Pulmonary artery endothelial cell (primary cell): ENCODE measurements around the gene LYRM2. TPM values are rescaled to one million over a fixed set of nuclear protein-coding genes. Genes with fewer than 3 reads are reported as not detected.
"Not testable (repeated sequence)": the region's sequence is repeated elsewhere in the genome, so short reads cannot be mapped to it uniquely, and the experiment has no call there.

Source experiments
- DNase-seq: peaks from one replicate; pipeline ENCODE4 v3.0.0-alpha.2; 2011; ENCODE audit warnings: low read depth, low spot score
- total RNA-seq: library from RNA; depleted of rRNA; stranded (reverse); fragments of >200 nt; gene quantifications from 2 replicates; pipeline ENCODE4 v1.2.3, GENCODE V29; 2014

LYRM2 gene
- total RNA-seq, 1 donor from 2014 or later = 16.2 TPM

DNA sequence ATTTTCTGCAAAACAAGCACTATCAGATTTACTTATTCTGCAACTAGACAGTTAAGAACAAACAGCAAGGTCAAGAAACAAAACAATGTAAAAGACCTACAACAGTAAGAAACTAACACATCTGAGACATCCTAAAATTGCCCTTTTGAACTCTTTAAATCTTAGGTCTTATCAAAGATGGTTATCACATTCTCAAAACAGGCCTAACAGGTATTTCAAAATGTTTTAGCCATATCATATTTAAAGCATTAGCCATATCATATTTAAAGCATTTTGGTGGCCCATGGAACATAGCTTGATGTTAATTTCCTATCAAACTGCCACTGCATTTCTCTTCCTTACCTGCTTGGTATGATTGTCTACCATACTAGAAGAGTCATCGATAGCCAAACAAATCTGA is 11.1 kb upstream of the LYRM2 start:
- no peak for DNase-seq

DNA sequence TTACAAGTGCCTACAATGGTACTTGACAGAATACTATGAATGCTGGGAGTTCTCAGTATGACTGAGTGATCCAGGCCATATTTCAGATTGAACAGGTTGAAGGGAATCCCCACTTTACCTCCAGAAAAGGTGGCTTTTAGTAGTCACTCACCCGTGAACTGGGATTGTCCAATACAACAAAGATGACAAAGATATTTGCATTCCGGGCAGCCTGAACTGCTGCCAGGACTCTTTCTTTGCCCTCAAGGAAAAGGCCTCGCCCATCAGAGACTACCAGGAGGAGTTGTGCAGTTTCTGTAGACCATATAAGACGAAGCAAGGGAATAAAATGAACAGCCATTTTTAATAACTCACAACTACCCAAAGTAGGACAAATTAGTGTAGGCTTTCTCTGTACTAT is 6.3 kb upstream of the LYRM2 start:
- no peak for DNase-seq

DNA sequence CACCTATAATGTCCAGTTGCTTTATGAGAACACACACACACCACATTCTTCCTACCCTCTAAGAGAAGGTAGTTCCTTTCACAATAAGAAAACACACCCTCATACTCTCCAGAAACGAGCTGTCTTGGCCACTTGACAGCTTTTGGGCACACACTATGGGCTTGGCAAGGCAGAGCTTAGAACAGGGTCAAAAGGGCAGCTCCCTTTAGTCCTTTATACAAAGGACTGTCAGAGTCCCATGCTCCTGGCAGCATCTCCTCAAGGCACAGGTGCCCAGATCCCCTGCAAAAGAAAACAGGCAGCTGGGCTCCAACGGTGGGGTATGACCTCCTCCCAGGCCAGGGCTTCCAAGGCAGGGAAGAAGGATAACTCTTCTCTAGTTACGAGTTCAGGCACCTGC is 4.9 kb upstream of the LYRM2 start:
- no peak for DNase-seq

DNA sequence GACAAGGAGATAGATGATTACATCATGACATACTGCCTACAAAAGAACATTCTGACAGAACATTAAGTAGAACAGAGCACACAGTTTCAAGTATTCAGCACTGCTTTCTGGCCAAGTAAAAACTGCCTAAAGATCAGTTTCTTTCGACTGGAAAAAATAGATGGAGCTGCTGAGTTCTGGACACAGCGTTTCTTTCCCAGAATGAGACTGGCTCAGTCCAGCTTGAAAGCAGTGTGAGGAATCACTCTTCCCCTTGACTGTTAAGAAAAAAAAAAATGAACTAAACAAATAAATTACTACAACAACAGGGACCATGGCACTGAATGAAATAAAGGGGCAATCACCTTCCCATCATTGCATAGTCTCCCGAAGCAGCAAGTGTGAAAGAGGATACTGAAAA is 4.4 kb upstream of the LYRM2 start:
- no peak for DNase-seq

DNA sequence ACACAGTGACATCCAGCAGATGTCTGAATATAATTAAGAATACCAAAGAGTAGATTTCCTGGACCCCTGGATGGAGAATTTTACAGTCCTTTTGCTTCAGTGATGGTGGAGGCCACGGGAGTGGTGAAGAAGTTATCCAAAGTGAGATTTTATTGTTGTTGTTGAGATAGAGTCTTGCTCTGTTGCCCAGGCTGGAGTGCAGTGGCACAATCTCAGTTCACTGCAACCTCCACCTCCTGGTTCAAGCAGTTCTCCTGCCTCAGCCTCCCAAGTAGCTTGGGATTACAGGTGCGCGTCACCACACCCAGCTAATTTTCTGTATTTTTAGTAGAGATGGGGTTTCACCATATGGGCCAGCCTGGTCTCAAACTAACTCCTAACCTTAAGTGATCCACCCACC is 3.0 kb upstream of the LYRM2 start:
- not testable (repeated sequence) for DNase-seq

DNA sequence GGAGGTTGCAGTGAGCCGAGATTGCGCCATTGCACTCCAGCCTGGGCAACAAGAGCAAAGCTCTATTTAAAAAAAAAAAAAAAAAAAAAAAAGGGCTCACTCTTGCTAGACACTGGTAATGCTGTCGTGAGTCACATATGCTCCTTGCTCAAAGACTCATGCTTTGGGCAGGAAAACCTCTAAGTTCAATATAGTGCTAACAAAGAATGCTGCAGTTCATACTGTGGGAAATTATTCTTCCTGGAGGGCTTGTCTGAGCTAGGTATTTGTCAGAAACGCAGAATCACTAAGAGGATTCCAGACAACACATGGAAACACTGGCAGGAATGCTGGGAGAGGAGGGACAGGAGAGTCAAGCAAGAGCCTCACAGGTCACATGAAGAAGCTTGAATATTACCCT is 2.3 kb upstream of the LYRM2 start:
- DNase-seq = no peak

DNA sequence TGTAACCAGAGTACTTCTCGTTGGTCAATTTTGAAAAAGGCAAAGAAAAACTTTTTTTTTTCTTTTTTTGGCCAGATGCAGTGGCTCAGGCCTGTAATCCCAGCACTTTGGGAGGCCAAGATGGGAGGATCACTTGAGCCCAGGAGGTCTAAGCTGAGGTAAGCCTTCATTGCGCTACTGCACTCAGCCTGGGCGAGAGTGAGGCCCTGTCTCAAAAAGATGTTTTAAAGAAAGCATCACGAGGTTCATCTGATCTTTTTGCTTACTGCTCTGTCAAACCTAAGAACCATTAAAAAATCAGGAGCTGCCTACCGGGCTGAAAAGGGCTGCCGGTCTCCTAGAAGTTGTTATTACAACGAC is 607 bp downstream of the LYRM2 start:
- no peak for DNase-seq

DNA sequence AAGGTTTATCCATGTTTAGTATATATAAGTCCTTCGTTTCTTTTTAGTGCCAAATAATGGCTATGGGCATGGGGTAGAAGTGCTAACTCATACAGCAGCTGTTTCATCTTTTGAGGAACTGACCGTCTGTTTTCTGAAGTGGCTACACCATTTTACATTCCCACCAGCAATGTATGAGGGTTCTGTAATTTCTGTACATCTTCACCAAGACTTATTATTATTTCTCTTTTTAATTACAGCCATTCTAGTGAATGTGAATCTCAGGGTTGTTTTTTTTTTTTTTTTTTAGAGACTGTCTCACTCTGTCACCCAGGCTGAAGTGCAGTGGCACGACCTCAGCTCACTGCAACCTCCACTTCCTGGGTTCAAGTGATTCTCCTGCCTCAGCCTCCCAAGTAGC is 2.1 kb downstream of the LYRM2 start:
- DNase-seq = not testable (repeated sequence)

DNA sequence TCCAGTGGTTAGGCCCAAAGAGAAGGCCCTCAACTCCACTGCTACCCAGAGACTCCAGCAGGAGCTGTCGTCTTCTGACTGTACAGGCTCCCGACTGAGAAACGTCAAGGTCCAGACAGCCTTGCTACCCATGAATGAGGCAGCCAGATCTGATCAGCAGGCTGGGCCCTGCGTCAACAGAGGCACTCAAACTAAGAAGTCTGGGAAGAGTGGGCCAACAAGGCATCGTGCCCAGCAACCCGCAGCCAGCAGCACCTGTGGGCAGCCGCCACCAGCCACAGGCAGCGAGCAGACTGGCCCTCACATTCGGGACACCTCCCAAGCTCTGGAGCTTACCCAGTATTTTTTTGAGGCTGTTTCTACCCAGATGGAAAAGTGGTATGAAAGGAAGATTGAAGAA is 8.1 kb downstream of the LYRM2 start:
- no peak for DNase-seq

DNA sequence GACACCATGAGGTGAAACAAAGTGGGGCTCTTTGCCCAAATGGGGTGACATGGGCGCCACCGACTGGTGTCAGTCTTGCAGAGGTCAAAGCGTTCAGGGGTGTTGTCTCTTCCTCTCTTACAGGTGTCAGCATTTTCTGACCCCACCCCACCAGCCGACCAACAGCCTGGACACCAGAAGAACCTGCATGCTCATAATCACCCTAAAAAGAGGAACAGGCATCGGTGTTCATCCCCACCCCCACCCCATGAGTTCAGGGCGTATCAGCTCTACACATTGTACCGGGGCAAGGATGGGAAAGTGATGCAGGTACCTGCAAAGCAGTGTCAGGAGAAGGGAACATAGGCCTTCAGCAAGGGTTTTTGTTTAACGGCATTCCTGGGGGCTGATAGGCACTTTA is 14.8 kb downstream of the LYRM2 start:
- DNase-seq = no peak

DNA sequence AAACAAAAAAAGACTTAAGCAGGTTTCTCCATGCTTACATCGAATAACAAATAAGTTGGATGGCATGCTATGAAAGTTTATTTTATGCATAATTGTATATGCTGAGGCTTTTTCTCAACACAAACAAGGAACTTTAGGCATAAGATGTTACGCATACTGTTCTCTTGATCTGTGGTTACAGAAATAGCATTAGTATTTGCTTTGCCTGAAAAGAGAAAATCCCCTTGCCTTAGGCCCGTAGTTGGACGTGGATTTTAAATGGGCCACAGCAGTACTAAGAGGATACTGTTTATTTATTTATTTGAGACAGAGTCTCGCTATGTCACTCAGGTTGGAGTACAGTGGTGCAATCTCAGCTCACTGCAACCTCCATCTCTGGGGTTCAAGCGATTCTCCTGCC is 19.0 kb downstream of the LYRM2 start:
- DNase-seq = no peak

DNA sequence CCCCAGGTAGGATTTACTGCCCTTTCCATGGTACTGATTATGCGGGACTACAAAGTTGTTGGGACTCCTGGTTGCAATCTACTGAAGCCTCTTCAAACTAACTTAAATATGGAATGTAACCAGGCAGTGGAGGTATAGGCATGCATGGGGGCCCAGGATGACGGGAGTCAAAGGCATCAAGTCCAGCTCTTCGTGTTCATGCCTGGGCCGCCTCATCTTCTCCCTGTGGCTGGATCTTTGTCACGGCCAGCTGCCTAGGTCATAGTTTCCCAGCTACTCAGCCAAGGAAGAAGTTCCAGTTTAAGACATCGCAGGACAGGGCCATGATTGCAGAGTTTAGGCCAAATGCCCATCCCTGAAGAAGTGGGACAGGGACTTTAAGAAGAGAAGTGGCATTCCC is 20.5 kb downstream of the LYRM2 start:
- DNase-seq = no peak

DNA sequence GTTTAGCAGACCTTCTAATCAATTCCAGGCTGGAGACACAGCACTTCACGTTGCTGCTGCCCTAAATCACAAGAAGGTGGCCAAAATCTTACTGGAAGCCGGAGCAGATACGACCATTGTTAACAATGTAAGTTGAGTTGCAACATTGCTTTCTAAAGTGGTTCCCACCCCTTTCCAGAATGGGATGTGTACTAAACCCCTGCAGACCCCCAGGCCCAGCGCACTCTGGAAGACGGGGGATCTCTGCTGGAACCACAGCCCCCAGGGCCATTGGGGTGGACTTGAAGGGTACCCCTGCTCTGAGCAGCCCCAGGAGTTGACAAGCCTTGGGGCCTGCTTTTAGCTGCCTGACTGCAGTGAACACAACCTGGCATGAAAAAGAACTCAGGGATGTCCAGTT is 22.0 kb downstream of the LYRM2 start:
- DNase-seq = no peak

DNA sequence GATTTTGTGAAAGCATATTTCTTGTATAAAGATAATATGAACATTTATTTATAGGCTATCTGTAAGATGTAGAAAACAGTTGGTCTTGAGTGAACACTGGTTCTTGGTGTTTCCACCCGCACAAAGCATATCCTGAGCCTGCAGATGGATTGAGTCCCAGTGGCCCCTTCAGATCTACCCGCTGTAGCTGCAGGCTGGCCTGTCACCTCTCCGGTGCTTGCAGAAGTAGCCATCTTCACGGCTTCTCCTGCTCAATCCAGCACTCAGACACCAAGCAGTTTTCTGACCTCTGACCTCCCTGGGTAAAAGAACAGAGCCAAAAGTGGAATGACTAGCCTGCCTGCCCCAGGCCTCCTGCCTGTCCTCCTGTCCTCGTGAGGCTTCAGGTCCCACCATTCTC is 22.7 kb downstream of the LYRM2 start:
- no peak for DNase-seq

DNA sequence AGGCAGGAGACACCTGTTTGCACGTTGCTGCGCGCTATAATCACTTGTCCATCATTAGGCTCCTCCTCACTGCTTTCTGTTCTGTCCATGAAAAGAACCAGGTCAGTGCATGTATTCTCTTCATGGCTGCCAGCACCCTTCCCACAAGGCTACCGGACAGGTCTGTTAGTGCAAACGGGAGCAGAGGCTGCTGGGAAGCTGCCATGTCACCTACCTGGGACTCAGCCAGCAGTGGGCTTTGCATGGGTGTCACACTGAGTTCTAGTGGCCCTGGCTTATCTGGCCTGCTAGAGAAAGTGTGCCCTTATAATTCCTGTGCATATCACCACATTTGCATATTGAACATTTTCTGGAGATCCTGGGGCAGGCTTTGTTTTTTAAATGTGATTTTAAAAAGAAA is 24.8 kb downstream of the LYRM2 start:
- DNase-seq = no peak

DNA sequence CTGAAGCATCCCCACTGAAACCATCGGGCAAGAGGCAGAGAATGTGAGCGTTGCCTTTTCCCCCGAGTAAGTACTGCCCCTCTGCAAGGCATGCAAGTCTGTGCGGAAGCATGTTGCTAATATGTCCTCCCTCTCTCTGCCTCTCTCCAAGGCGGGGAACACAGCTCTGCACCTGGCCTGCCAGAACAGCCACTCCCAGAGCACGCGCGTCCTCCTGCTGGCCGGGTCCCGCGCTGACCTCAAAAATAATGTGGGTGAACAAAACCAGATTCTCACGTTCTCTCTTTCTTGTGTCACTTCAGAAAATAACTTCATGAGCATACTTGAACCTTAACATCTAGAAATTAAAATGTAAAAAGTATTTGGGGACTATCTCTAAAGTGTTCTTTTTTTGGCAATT is 26.4 kb downstream of the LYRM2 start:
- no peak for DNase-seq

DNA sequence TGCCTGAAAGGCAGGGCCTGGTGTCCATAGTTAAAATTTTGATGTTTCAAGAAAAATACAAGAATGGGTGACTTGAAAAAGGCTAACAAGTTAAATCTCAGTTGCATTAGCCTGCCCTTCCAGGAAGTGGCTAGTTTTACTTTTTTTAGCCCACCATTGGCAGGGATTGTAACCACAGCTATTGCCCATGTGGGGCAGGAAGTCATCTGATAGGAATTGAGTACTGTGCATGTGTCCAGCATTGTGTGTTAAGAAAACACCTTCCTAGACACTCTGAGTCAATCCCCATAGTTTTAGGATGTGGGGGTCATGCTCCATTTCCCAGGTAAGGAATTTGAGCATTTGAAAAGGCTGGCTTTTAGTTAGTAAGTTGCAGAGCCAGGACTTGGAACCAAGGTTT is 26.9 kb downstream of the LYRM2 start:
- DNase-seq = no peak

DNA sequence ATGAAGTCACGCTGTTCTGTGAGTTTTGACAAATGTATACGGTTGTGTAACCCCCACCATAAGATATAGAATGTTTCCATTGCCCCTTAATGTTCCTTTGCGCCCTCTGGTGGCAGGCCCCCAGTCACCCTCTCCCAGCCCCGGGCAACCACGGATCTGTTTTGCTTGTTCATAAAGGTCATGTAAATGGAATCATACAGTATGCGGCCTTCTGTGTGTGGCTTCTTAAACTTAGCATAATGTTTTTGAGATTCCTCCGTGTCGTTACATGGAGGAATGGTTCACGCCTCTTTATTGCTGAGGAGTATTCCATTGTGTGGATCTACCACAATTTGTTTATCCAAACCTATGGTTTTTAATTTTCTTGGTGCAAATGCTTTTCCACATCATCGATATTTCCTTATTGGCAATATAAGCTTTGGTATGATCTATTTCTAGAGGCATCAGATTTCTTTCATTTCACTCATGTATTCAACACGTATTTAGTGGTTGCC is 28.4 kb downstream of the LYRM2 start:
- no peak for DNase-seq

DNA sequence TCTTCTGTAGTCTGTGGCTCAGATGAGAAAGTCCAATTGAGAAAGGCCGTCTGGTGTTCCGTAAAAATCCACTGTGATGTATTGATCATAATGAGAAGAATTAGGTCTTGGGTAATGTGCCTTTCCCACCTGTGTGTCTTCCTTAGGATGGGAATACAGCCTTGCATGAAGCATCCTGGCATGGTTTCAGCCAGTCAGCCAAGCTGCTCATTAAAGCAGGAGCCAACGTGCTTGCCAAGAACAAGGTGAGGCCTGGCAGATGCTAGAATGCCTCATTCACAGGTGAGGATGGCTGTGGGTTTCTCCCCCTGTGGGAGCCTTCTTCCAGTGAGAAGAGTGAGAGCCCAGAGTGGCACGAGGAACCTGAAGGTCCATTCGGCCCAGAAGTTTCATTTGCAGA is 32.7 kb downstream of the LYRM2 start:
- no peak for DNase-seq

DNA sequence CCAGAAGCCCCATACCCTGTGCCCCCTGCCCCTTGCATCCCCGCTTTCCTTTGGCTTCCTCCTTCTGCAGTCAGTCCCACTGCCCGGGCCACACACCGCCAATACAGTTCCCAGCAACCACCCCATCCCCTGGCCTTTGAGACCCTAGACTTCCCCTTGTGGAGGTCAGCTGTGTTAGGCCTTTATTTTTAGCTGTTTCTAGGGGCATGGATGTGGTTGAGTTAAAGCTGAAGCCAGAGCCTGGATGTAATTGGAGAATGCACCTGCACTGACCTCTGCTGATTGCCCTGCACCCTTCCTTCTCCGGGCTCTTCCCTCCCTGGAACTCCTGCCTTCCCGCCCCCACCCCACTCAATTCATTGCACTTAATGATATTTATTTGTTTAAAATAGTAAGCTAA is 33.9 kb downstream of the LYRM2 start:
- DNase-seq = no peak

DNA sequence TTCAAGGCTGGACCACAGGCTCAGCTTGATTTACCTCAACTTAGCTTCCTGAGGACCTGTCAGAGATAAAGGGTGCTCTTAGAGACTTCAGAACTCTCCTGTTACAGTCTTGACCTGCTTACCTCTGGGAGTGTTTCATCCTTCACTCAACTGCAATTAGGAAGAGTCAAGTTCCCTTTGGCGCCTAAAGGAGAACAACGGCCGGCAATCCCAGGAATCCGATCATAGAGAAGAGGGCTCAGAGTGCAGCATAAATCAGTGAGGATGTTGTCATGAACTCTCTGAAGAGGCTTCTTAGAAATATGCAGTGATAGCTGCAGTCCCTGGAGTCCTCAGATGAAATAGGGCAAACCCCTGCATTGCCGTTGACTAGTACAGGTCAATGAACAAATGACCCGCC is 36.4 kb downstream of the LYRM2 start:
- no peak for DNase-seq

DNA sequence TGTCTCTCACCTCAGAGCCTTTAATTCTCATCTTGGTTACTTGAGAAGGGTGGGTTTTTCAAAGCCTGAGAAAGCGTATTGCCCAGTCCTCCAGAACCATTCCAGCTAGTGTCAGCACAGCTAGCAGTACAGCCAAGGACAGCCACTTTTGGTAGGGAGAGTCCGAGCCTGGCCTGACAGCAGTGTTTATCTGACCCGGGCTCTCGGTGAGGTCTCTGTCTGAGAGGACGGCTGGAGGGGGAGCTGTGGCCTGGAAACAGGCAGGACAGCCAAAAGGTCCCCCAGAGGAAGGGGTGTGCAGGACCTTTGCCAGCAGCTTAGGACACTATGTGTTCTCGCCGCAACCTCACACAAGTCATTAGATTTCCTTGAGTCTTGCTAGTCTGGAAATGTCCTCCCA is 38.8 kb downstream of the LYRM2 start:
- no peak for DNase-seq

DNA sequence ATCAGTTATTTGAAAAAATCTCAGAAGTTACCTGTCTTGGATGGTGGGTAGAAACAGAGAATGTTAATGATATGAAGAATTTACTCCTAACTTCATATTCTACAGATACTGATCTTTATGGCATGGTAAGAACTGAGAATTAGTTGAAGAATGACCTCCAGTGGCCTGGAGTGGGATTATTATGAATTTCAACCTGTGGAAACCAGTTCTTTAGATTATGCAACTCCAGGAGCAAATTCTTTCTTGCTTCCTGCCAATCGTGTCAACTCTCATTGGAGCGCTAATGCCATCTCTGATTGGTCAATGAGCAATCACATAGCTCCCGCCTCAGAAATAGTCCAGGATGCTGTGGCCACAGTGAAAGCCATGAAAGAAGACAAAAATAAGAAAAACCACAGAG is 40.6 kb downstream of the LYRM2 start:
- DNase-seq = no peak

DNA sequence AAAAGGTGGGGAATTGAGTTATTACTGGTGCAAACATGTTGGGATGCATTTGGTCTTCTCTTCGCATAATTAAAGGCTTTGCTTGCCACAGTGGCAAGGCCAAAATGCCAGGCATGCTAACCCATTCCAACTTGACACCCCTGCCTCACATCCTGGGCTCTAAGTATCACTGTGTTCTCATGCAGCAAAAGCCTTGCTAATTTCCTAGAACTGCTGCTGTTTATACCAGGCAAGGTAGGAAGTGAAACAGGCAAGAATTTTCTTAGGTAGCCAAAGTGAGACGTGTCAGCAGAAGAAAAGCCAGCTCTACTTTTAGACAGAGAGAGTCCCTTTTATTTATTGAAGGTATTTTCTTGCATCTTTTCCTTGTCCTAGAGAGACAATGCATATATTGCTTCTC is 41.2 kb downstream of the LYRM2 start:
- DNase-seq = no peak

DNA sequence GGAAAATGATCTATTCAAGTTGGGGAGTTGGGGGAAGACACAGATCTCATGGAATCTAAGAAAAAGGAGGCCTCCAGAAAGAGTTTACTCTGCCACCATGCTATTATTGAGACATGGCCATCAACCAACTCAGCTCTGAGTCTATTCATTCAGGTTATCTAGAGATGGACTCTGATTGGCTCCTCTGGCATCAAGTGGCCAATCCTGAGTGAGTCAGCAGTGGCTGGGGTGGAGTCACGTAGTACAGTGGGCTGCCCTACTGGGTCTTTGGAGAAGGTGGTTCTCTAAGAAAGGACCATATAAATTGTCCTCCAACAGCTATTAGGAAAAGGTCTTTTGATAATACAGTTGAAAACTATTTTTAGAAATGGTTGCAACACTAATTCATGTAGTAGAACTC is 42.1 kb downstream of the LYRM2 start:
- no peak for DNase-seq
